BJ (cell line): ENCODE results near the gene TTC7B. TPM values are rescaled to one million over a fixed set of nuclear protein-coding genes. Genes with fewer than 3 reads are reported as not detected.

ENCODE experiments used
- CTCF ChIA-PET: fragments of 350-600 bp; formaldehyde crosslinking; extraction: SDS; loops from one replicate; lab custom pipeline; 2021; ENCODE audit warnings: antibody characterized with exemption, inconsistent platforms; lab: Yijun Ruan, JAX
- POLR2A ChIA-PET: fragments of 300-600 bp; sonication (Branson Sonifier 250); formaldehyde crosslinking; extraction: SDS; loops from one replicate; lab custom pipeline; 2021; ENCODE audit warnings: antibody characterized with exemption; lab: Charles Lee
- DNase-seq: peaks from one replicate; pipeline ENCODE4 v3.0.0-alpha.2; 2011; ENCODE audit warnings: low read depth
- H3K27me3 ChIP-seq: 2 replicates; pipeline ENCODE4 v1.6.0; 2011; ENCODE audit warnings: low read length; ENCODE audit not compliant: control insufficient read depth, insufficient read depth
- H3K36me3 ChIP-seq: 2 replicates; pipeline ENCODE4 v1.5.1; 2011; ENCODE audit warnings: low read length; ENCODE audit not compliant: control insufficient read depth, insufficient read depth
- H3K4me3 ChIP-seq: 2 replicates; pipeline ENCODE4 v1.5.1; 2011; ENCODE audit warnings: low read depth, mild to moderate bottlenecking, control low read depth, low read length
- CTCF ChIP-seq: IDR thresholded peaks from 2 replicates; pipeline ENCODE4 v1.5.1; 2011; ENCODE audit warnings: low read depth, mild to moderate bottlenecking, control low read depth, inconsistent platforms, low read length, moderate library complexity; ENCODE audit not compliant: insufficient read depth
- polyA plus RNA-seq: library from polyadenylated mRNA; depleted of rRNA; stranded (reverse); fragments of >200 nt; gene quantifications from 2 replicates; pipeline ENCODE4 v1.2.3, GENCODE V29; 2011

The TTC7B gene
- polyA plus RNA-seq, 1 experiment: 46.9 TPM

- Histone ChIP-seq H3K36me3 (no peaks in the 10 kb centered on the region), H3K4me3 (no peak overlapping the region), H3K27me3 (no peaks in the 10 kb centered on the region)
- POLR2A ChIA-PET: no interaction called here
- DNase-seq: no peak
- CTCF ChIA-PET: no interaction called here
- TF ChIP-seq CTCF: no peak
Observed at GRCh38 chr14:90592655-90593054, 223.6 kb downstream of the TTC7B start.

- CTCF ChIA-PET: no interaction called here
- Histone ChIP-seq H3K4me3 (no peak overlapping the region), H3K36me3 (no peaks in the 10 kb centered on the region; the same call in 1 of the 2 replicates), H3K27me3 (no peaks in the 10 kb centered on the region)
- DNase-seq: no peak
- POLR2A ChIA-PET: no interaction called here
- no peak for TF ChIP-seq CTCF
Observed at GRCh38 chr14:90587918-90588317, 228.3 kb downstream of the TTC7B start.

- no peak for DNase-seq
- ChIA-PET CTCF (no interaction called here), POLR2A (no interaction called here)
- Histone ChIP-seq H3K36me3 (no peaks in the 10 kb centered on the region; the same call in 1 of the 2 replicates), H3K4me3 (no peak overlapping the region), H3K27me3 (no peaks in the 10 kb centered on the region)
- no peak for TF ChIP-seq CTCF
Observed at GRCh38 chr14:90587252-90587910, 228.8 kb downstream of the TTC7B start.

GRCh38 chr14:90585106-90585505 is 231.1 kb downstream of the TTC7B start:
- POLR2A ChIA-PET: no interaction called here
- H3K4me3 ChIP-seq: no peak overlapping the region
- H3K36me3 ChIP-seq: no peaks in the 10 kb centered on the region; the same call in none of the 2 replicates
- no peak for TF ChIP-seq CTCF
- H3K27me3 ChIP-seq: no peaks in the 10 kb centered on the region
- CTCF ChIA-PET: no interaction called here
- DNase-seq: no peak

GRCh38 chr14:90583916-90584605 is 232.2 kb downstream of the TTC7B start:
- no peak for DNase-seq
- no peak for TF ChIP-seq CTCF
- no peak overlapping the region for H3K4me3 ChIP-seq
- ChIA-PET CTCF (no interaction called here), POLR2A (no interaction called here)
- no peaks in the 10 kb centered on the region for H3K27me3 ChIP-seq
- H3K36me3 ChIP-seq: no peaks in the 10 kb centered on the region; the same call in none of the 2 replicates
